CD4-positive, alpha-beta T cell (primary cell): ENCODE data around the gene SYNGR1. TPM values are rescaled to one million over a fixed set of nuclear protein-coding genes. Genes with fewer than 3 reads are reported as not detected.

Experiments used
- ATAC-seq: fragments of 200-7000 bp; cut with Tn5 transposase; one replicate; pipeline ENCODE4 v1.10.0; 2022; ENCODE audit warnings: mild to moderate bottlenecking; ENCODE audit not compliant: poor library complexity
- CTCF ChIA-PET: fragments of 350-600 bp; sonication (Branson Sonifier 250); formaldehyde crosslinking; loops from one replicate; lab custom pipeline; 2021; ENCODE audit warnings: antibody characterized with exemption, inconsistent platforms; lab: Charles Lee
- POLR2A ChIA-PET: fragments of 350-600 bp; sonication (Branson Sonifier 250); formaldehyde crosslinking; loops from one replicate; lab custom pipeline; 2021; ENCODE audit warnings: antibody characterized with exemption, inconsistent platforms; lab: Charles Lee
- DNase-seq, 14 experiments: peaks; one replicate each; pipeline ENCODE4 v3.0.0-alpha.2; 2013 to 2020; ENCODE audit warnings: mixed read lengths in 2 of 14
- H3K27ac ChIP-seq, 2 donors: one replicate each; pipeline versions ENCODE4 v1.5.1 to v1.7.0; 2013; ENCODE audit warnings: low read length in 2 of 2, low read depth in 1 of 2, mild to moderate bottlenecking in 1 of 2
- H3K27me3 ChIP-seq, 2 experiments: 1 replicate in 1 of 2; 2 replicates in 1 of 2; pipeline versions ENCODE4 v1.6.1 to v1.7.0; 2013; ENCODE audit warnings: low read length in 2 of 2, control low read depth in 1 of 2, mild to moderate bottlenecking in 1 of 2, moderate library complexity in 1 of 2; ENCODE audit not compliant: insufficient read depth in 2 of 2, control insufficient read depth in 1 of 2
- H3K36me3 ChIP-seq: one replicate; pipeline ENCODE4 v1.6.1; 2013; ENCODE audit warnings: low read length, control low read depth; ENCODE audit not compliant: insufficient read depth
- H3K4me1 ChIP-seq: one replicate; pipeline ENCODE4 v1.6.1; 2013; ENCODE audit warnings: low read length, control low read depth; ENCODE audit not compliant: insufficient read depth
- H3K4me3 ChIP-seq: one replicate; pipeline ENCODE4 v1.5.1; 2013; ENCODE audit warnings: mild to moderate bottlenecking, low read length, moderate library complexity
- H3K9me3 ChIP-seq, 2 experiments: 1 replicate in 1 of 2; 2 replicates in 1 of 2; pipeline versions ENCODE4 v1.6.1 to v1.7.0; 2013; ENCODE audit warnings: low read length in 2 of 2, mild to moderate bottlenecking in 2 of 2, control low read depth in 1 of 2, moderate library complexity in 1 of 2; ENCODE audit not compliant: control insufficient read depth in 1 of 2, insufficient read depth in 1 of 2
- H3K27ac Mint-ChIP-seq: one replicate; pipeline ENCODE4 v1.8.0; 2020; ENCODE audit warnings: mixed read lengths
- H3K27me3 Mint-ChIP-seq: one replicate; pipeline ENCODE4 v1.8.0; 2021; ENCODE audit warnings: mixed read lengths
- H3K36me3 Mint-ChIP-seq: one replicate; pipeline ENCODE4 v1.8.0; 2021; ENCODE audit warnings: low read depth, mixed read lengths
- H3K4me1 Mint-ChIP-seq: one replicate; pipeline ENCODE4 v1.8.0; 2021; ENCODE audit warnings: low read depth, mixed read lengths
- H3K4me3 Mint-ChIP-seq: one replicate; pipeline ENCODE4 v1.8.0; 2020; ENCODE audit warnings: mild to moderate bottlenecking, mixed read lengths
- H3K9me3 Mint-ChIP-seq: one replicate; pipeline ENCODE4 v1.8.0; 2020; ENCODE audit warnings: mixed read lengths
- CTCF ChIP-seq: fragments of 200-600 bp; IDR thresholded peaks from one replicate; pipeline ENCODE4 v1.8.0; 2022; ENCODE audit warnings: antibody characterized with exemption, mild to moderate bottlenecking
- intact Hi-C, 2 experiments: fragments of 100-400 bp; cut with DNase I in 1 of 2; cut with micrococcal nuclease in 1 of 2; formaldehyde crosslinking; loops; one replicate each; pipeline versions ENCODE4 v1.15.1 to v1.9.0; 2023 to 2025; cut with DNase I, micrococcal nuclease
- polyA plus RNA-seq, 2 donors: library from polyadenylated mRNA; unstranded; fragments of 120-200 nt; gene quantifications; one replicate each; pipeline ENCODE4 v1.2.1, GENCODE V29; 2013
- total RNA-seq, 174 experiments: library from RNA in 2 of 174; stranded (reverse) in 2 of 174; gene quantifications; one replicate each; pipeline ENCODE4 v1.2.3 and lab custom pipeline; 2021 to 2026

The SYNGR1 gene, protein sequence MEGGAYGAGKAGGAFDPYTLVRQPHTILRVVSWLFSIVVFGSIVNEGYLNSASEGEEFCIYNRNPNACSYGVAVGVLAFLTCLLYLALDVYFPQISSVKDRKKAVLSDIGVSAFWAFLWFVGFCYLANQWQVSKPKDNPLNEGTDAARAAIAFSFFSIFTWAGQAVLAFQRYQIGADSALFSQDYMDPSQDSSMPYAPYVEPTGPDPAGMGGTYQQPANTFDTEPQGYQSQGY
- total RNA-seq (under 1 TPM; 0.44 to 0.59 TPM), total RNA-seq (lab: John Stamatoyannopoulos, UW) (0 to 1.2 (median 0.28) reads per million in 172 experiments)
- 1.6 TPM for polyA plus RNA-seq (2013, experiment 1 of 2)
- polyA plus RNA-seq (2013, experiment 2 of 2): 2.1 TPM

DNA sequence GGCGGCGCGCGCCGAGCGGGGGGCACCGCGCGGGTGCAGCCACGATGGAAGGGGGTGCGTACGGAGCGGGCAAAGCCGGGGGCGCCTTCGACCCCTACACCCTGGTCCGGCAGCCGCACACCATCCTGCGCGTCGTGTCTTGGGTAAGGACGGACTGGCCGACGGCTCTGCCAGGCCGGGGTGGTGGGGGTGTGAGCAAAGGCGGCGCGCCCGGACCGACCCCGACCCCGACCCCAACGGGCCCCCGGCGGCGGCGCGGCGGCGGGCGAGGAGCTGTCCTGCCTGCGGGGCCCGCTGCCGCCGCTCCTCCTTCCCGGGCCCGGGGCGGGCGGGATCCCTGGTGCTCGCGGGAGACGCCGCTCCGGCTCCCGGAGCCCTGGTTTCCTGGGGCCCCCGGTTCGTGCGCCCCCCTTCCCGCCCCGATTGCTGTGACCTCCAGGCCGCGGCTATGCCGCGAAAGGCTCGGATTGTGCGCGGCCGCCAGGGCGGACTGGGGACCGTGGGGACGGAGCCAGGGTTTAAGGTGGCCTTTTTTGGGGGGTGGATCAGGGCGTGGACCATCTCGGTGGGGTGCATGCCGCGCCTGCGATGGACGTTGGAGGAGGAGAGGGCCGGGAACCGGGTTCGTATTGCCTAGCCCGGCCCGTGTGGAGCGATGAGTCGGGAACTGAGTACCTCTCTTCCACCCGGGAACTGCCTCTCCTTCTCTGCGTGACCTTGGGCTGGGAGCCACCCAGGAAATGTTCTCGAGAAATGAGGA lies at the start of gene SYNGR1:
Gene SYNGR1 (plus strand): TSS at position 25 of the 760 bp plus-strand sequence. CDS start 20 bp downstream, at position 45.
- Mint-ChIP-seq H3K4me1 (peaks cover 15% of the 10 kb centered on the region), H3K4me3 (peak within 1 kb of the TSS; percentile 87), H3K27me3 (peaks cover 12% of the 10 kb centered on the region), H3K36me3 (no peaks in the 10 kb centered on the region), H3K9me3 (no peaks in the 10 kb centered on the region), H3K27ac (no peak within 1 kb of the TSS)
- intact Hi-C loops: loop anchor here in 1 of 2 experiments (10.0 kb wide), 1 partner anchor 685 kb away; no protein-coding TSS in a partner anchor
- POLR2A ChIA-PET: interaction anchor here (1.0 to 1.7 kb wide), 6 partner anchors 30 to 179 kb away, joined by 3 to 10 read pairs (median 4); partner anchors contain the start of genes MIEF1 and RPL3
- peaks cover 21% of the 10 kb centered on the region for H3K4me1 ChIP-seq
- H3K9me3 ChIP-seq: peaks cover 0 to 7% of the 10 kb centered on the region in 2 experiments
- ATAC-seq (peak; percentile 47), DNase-seq (peak in 3 of 14 experiments; percentile 3 to 26 (median 10))
- no peak for TF ChIP-seq CTCF
- peaks cover 20 to 26% of the 10 kb centered on the region in 2 experiments for H3K27me3 ChIP-seq
- H3K36me3 ChIP-seq: no peaks in the 10 kb centered on the region
- CTCF ChIA-PET: no interaction called here
- no peak within 1 kb of the TSS for H3K27ac ChIP-seq
- peak within 1 kb of the TSS; percentile 58 for H3K4me3 ChIP-seq

GRCh38 chr22:39300186-39300830 lies 49.5 kb upstream of the SYNGR1 start:
- intact Hi-C loops: no loop called here
- no peaks in the 10 kb centered on the region for H3K36me3 Mint-ChIP-seq
- Histone ChIP-seq H3K4me1 (peaks cover 17% of the 10 kb centered on the region), H3K4me3 (no peak overlapping the region), H3K36me3 (no peaks in the 10 kb centered on the region), H3K9me3 (no peaks in the 10 kb centered on the region), H3K27ac (no peak overlapping the region), H3K27me3 (peaks cover 7 to 10% of the 10 kb centered on the region in 2 experiments)
- TF ChIP-seq CTCF: no peak
- no peaks in the 10 kb centered on the region for H3K9me3 Mint-ChIP-seq
- H3K27me3 Mint-ChIP-seq: peaks cover 37% of the 10 kb centered on the region
- ATAC-seq (no peak), DNase-seq (peak in 2 of 14 experiments; percentile 63 to 70)
- ChIA-PET CTCF (no interaction called here), POLR2A (interaction anchor here (1.2 kb wide), 1 partner anchor 15 kb away, joined by 4 read pairs; no protein-coding TSS in a partner anchor)
- H3K4me3 Mint-ChIP-seq: no peak overlapping the region
- no peak overlapping the region for H3K27ac Mint-ChIP-seq
- H3K4me1 Mint-ChIP-seq: no peaks in the 10 kb centered on the region

- no peak overlapping the region for H3K4me3 Mint-ChIP-seq
- ATAC-seq: no peak
- H3K4me3 ChIP-seq: no peak overlapping the region
- H3K27me3 Mint-ChIP-seq: peaks cover 37% of the 10 kb centered on the region
- no peaks in the 10 kb centered on the region for H3K36me3 Mint-ChIP-seq
- no peak overlapping the region for H3K27ac Mint-ChIP-seq
- ChIA-PET POLR2A (no interaction called here), CTCF (no interaction called here)
- intact Hi-C loops: no loop called here
- TF ChIP-seq CTCF: no peak
- H3K9me3 Mint-ChIP-seq: no peaks in the 10 kb centered on the region
- H3K4me1 Mint-ChIP-seq: no peaks in the 10 kb centered on the region
- DNase-seq: no peak
- H3K27me3 ChIP-seq: peaks cover 7 to 10% of the 10 kb centered on the region in 2 experiments
- H3K36me3 ChIP-seq: no peaks in the 10 kb centered on the region
- H3K4me1 ChIP-seq: peaks cover 17% of the 10 kb centered on the region
- H3K27ac ChIP-seq: no peak overlapping the region
- H3K9me3 ChIP-seq: no peaks in the 10 kb centered on the region
Measured at GRCh38 chr22:39301108-39301507, 48.7 kb upstream of the SYNGR1 start.
